Rectal smooth muscle tissue (tissue), 1 donor: ENCODE data around the gene IRF7.

Experiments used
- H3K27ac ChIP-seq: one replicate; pipeline ENCODE4 v1.7.0; 2013; ENCODE audit warnings: low read depth, low read length, inconsistent platforms
- H3K27me3 ChIP-seq: one replicate; pipeline ENCODE4 v1.7.0; 2013; ENCODE audit warnings: low read length; ENCODE audit not compliant: control insufficient read depth, insufficient read depth
- H3K36me3 ChIP-seq: one replicate; pipeline ENCODE4 v1.7.0; 2013; ENCODE audit warnings: low read length; ENCODE audit not compliant: control insufficient read depth, insufficient read depth
- H3K4me1 ChIP-seq: one replicate; pipeline ENCODE4 v1.7.0; 2013; ENCODE audit warnings: low read length; ENCODE audit not compliant: control insufficient read depth, insufficient read depth
- H3K4me3 ChIP-seq: one replicate; pipeline ENCODE4 v1.7.0; 2013; ENCODE audit warnings: low read length
- H3K9ac ChIP-seq: one replicate; pipeline ENCODE4 v1.7.0; 2013; ENCODE audit warnings: low read length

IRF7 gene

GRCh38 chr11:567011-567628 lies 48.6 kb downstream of the IRF7 start:
- H3K27ac ChIP-seq: no peak overlapping the region
- H3K9ac ChIP-seq: no peak overlapping the region
- no peaks in the 10 kb centered on the region for H3K27me3 ChIP-seq
- H3K36me3 ChIP-seq: no peaks in the 10 kb centered on the region
- H3K4me1 ChIP-seq: peaks cover 2% of the 10 kb centered on the region
- H3K4me3 ChIP-seq: peak overlapping the region; percentile 62

GRCh38 chr11:565921-566509 lies 49.7 kb downstream of the IRF7 start:
- Histone ChIP-seq H3K36me3 (no peaks in the 10 kb centered on the region), H3K27ac (no peak overlapping the region), H3K27me3 (no peaks in the 10 kb centered on the region), H3K4me1 (peaks cover 2% of the 10 kb centered on the region), H3K4me3 (no peak overlapping the region), H3K9ac (no peak overlapping the region)

DNA sequence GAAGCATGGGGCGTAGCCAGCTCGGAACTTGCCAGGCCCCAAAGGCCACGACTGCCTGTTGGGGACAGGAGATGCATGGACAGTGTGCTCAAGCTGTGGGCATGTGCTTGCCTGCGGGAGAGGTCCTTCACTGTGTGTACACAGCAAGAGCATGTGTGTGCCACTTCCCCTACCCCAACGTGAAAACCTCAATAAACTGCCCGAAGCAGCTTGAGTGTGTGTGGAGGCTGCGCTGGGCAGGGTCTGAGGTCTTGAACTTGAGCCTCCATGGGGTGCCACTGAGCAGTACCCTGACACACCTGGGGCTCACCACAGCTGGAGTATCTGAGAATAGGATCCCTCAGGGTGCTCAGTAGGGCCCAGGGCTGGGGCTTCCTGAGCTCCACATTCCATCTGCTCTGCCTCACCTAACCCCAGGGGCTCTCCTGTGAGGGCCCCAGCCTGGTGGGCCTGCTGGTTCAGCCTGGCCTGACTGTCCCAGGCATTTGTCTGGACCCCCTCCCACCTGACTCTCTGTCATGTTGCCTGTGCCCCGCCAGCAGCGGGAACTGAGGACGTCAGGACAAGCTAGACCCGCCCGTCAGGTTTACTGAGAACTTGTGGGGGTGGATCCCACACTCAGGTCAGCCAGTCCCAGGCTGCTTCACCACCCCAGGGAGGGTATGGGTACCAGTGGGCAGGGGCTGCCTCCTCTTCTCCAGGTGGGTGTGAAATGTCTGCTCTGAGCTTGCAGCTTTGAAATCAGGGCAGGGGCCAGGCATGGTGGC lies 51.8 kb downstream of the IRF7 start:
- H3K27ac ChIP-seq: no peak overlapping the region
- no peaks in the 10 kb centered on the region for H3K27me3 ChIP-seq
- peaks cover 3% of the 10 kb centered on the region for H3K4me1 ChIP-seq
- H3K36me3 ChIP-seq: no peaks in the 10 kb centered on the region
- H3K9ac ChIP-seq: no peak overlapping the region
- no peak overlapping the region for H3K4me3 ChIP-seq

GRCh38 chr11:563066-563811 lies 52.5 kb downstream of the IRF7 start:
- H3K27ac ChIP-seq: no peak overlapping the region
- peaks cover 2% of the 10 kb centered on the region for H3K4me1 ChIP-seq
- H3K36me3 ChIP-seq: no peaks in the 10 kb centered on the region
- no peak overlapping the region for H3K9ac ChIP-seq
- no peaks in the 10 kb centered on the region for H3K27me3 ChIP-seq
- no peak overlapping the region for H3K4me3 ChIP-seq
